K562 treated with DMSO at 1 percent for 48 hours (cell line): Measurements from ENCODE around the gene PGGHG. TPM values are rescaled to one million over a fixed set of nuclear protein-coding genes. Genes with fewer than 3 reads are reported as not detected.

Source experiments
- total RNA-seq: library from RNA; unstranded; fragments of 300-600 nt; gene quantifications from 2 replicates; pipeline ENCODE4 v1.2.3, GENCODE V29; 2022; ENCODE audit warnings: low replicate concordance; ENCODE audit errors: extremely low read depth

Gene PGGHG
- total RNA-seq: not detected in 2 replicates

DNA sequence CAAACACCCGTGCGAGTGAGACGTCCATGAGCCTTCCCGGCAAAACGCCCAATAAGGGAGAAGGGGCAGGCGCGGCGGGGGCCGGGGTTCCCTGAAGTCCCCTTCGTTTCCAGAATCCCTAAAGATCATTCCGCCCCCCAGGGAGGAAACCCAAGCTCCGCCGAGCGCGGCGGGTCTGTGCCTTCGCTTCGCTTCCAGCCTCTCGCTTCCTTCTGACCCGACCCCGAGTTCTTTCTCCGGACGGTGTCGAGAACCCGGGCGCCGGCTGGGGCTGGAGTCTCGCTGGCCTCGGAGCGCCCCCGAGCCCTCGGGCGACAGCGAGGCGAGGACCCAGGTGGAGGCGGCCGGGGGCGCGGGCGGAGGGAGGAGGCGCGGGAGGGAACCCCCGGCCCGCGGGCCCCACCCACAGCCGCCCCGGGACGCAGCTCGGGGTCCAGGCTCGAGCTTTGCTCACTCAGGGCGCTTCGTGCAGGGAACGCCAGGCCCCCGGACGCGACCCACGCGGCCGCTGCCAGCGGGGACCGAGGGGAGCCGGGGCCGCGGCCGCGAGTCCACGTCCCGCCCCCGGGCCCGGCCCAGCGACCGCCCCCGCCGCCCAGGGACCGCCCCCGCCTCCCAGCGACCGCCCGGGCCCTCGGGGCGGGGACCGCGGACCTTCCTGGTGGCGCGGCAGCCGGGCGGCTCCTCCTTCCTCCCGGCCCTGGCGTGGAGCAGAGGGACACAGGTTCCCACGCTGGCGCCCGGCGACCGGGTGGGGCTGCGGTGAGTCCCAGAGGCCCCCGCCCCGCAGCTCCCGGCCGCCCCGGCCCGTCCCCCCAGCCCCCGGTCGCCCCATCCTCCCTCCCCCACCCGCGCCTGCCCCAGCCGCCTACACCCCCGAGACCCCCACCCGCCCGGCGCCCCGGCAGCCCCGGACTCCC, at the start of gene PGGHG:
TSS of gene PGGHG (plus strand) at position 649 of the 920 bp plus-strand sequence. CDS start 691 bp downstream, outside the sequence.

DNA sequence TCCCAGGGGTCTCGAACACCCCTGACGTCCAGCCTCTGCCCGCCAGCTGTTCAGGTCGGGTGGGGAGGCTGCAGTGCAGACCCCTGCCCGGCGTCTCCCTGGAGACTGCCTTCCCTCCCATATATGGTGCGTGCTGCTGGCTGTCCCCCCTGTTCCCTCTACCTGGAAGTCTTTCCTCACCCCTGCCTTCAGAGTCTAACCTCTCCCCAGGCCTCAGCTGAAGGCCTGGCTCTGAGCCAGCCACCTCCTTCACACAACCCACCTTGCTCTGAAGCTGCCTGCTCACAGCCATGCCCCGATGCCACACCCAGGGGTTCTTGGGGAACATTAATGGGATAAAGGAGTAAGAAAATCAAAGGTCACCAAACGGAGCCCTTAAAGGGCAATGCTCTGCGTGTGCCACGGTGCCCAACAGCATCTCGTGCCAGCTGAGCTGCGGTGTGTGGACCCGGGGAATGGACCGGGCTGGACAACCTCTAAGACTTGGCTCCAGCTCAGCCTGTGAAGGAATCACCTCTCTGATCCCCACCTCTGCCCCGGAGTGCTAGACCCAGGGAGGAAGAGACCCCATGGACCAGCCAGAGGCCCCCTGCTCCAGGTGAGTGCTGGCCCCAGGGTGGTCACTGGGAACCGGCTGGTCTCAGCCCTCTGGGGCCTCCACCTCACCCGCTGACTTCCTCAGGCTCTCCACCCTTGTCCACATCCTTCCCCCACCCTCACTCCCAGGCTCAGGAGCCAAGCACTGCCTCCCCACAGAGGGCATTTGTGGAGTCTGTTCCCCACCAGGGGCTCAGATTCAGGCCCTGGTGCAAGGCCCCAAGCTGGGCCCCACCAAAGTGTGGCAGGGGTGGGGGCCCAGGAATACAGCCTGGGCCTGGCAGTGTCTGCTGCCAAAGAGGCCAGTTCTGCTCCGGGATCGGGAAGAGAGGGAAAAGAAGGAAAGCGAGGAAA, 10.7 kb upstream of the PGGHG start, which contains the start of gene NLRP6:
TSS of gene NLRP6 (plus strand) at position 407 of the 951 bp plus-strand sequence. CDS start at position 570, 163 bp downstream.

DNA sequence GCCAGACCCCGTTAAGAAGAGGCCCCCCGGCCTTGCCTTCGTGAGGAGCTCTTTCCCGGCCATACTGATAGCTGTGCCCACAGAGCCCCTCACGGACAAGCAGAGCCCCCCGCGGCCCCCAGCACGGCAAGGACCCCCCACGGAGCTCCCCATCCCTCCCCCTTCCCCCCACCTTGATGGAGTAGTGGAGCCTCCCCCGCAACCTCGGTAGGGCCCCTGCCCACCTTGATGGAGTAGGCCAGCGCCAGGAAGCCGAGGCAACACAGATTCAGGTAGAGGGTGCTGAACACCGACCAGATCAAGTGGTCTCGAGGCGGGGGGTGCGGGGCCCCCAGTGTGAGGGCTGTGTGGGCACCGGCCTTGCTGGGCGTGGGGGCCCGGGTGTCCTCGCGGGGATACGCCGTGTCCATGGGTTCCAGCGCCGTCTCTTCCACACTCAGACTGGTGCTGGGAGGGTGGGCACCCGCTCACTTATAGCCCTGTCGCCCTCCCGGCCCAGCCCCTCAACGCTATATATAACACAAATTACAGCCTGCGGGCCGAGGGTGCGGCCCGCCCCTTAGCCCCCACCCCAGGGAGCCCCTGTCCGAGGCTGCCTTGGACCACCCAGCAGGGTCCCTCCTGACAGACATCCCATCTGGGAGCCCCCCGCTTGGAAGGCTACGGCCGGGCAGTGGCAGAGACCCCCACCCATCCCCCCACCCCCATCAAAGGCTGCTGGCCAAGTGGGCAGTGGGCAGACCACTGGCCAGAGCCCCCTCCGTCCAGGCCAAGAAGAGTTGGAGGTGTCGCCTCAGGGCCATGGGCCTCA, 10.4 kb downstream of the PGGHG start, which contains the start of gene IFITM5:
TSS of gene IFITM5 (minus strand) at position 446 of the 811 bp plus-strand sequence. CDS start at position 410, 36 bp downstream.

DNA sequence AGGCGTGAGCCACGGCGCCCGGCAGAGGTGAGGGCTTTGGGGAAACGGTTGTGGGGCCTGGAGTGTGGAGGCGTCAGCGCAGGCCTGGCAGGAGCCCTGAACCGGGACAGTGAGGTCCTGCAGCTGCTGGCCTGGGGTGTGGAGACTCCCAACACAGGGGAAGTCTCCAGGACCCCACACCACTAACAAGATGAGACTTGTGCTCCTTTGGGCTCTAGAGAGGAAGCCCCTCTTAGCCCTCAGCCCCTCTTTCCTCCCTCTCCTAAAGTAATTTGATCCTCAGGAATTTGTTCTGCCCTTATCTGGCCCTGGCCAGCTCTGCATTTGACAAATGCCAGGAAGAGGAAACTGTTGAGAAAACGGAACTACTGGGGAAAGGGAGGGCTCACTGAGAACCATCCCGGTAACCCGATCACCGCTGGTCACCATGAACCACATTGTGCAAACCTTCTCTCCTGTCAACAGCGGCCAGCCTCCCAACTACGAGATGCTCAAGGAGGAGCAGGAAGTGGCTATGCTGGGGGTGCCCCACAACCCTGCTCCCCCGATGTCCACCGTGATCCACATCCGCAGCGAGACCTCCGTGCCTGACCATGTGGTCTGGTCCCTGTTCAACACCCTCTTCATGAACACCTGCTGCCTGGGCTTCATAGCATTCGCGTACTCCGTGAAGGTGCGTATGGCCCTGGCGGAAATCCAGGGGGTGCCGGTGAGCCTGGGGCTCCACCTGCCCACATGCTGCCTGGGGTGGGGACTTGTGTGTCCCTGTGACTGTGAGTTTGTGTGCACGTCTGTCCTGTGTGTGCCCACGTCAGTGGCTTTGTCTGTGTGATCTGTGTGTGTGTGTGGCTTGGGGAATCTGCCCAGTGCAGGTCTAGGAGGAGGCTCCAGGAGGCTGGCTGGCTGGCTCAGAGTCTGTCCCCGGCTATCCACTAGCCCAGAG, 19.1 kb downstream of the PGGHG start, which contains the start of gene IFITM2:
TSS of gene IFITM2 (plus strand) at position 51 of the 943 bp plus-strand sequence. CDS start at position 428, 377 bp downstream.

DNA sequence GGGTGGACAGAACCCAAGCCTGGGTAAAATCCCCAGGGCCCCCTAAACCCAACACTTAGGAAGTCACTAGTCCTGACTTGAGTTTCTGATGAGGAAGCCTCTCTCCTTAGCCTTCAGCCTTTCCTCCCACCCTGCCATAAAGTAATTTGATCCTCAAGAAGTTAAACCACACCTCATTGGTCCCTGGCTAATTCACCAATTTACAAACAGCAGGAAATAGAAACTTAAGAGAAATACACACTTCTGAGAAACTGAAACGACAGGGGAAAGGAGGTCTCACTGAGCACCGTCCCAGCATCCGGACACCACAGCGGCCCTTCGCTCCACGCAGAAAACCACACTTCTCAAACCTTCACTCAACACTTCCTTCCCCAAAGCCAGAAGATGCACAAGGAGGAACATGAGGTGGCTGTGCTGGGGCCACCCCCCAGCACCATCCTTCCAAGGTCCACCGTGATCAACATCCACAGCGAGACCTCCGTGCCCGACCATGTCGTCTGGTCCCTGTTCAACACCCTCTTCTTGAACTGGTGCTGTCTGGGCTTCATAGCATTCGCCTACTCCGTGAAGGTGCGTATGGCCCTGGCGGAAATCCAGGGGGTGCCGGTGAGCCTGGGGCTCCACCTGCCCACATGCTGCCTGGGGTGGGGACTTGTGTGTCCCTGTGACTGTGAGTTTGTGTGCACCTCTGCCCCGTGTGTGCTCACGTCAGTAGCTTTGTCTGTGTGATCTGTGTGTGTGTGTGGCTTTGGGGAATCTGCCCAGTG, 25.0 kb downstream of the PGGHG start, which contains the start of gene IFITM1:
TSS of gene IFITM1 (plus strand) at position 254 of the 767 bp plus-strand sequence. CDS start at position 385, 131 bp downstream.

Other genes with a start within 250 kb of the PGGHG start
- gene SCGB1C1, start 96.0 kb upstream of the PGGHG start, total RNA-seq: not detected in 2 replicates
- not detected in 2 replicates for gene BET1L, start 81.7 kb upstream of the PGGHG start, total RNA-seq
- not detected in 2 replicates for gene RIC8A, start 81.4 kb upstream of the PGGHG start, total RNA-seq
- not detected in 2 replicates for gene SIRT3, start 52.8 kb upstream of the PGGHG start, total RNA-seq
- gene PSMD13, start 52.1 kb upstream of the PGGHG start, total RNA-seq: not detected in 2 replicates
- gene NLRP6, start 10.7 kb upstream of the PGGHG start, total RNA-seq: not detected in 2 replicates
- not detected in 2 replicates for gene IFITM5, start 10.4 kb downstream of the PGGHG start, total RNA-seq
- gene IFITM2, start 18.7 kb downstream of the PGGHG start, total RNA-seq: 1,297 TPM in 1 of 2 replicates, not detected in the other
- gene IFITM1, start 24.9 kb downstream of the PGGHG start, total RNA-seq: 1,098 TPM in 1 of 2 replicates, not detected in the other
- gene IFITM3, start 31.7 kb downstream of the PGGHG start, total RNA-seq: not detected in 2 replicates
- not detected in 2 replicates for gene B4GALNT4, start 80.4 kb downstream of the PGGHG start, total RNA-seq
- gene PKP3, start 105.1 kb downstream of the PGGHG start, total RNA-seq: not detected in 2 replicates
- gene SIGIRR, start 125.9 kb downstream of the PGGHG start, total RNA-seq: not detected in 2 replicates
- not detected in 2 replicates for gene ANO9, start 152.9 kb downstream of the PGGHG start, total RNA-seq
- gene PTDSS2, start 161.2 kb downstream of the PGGHG start, total RNA-seq: not detected in 2 replicates
- not detected in 2 replicates for gene RNH1, start 218.1 kb downstream of the PGGHG start, total RNA-seq
- not detected in 2 replicates for gene HRAS, start 246.4 kb downstream of the PGGHG start, total RNA-seq
- gene LRRC56, start 248.4 kb downstream of the PGGHG start, total RNA-seq: not detected in 2 replicates